ENCODE data around the gene ELMO1. TPM values are rescaled to one million over a fixed set of nuclear protein-coding genes. Genes with fewer than 3 reads are reported as not detected.

The ELMO1 gene
- total RNA-seq, 1 experiment from 2014 or later = not detected

- DNase-seq (ENCODE audit: low spot score) = no peak
- TF ChIP-seq CTCF (conservative IDR thresholded peaks at IDR 0.05; ENCODE audit: low read depth, low read length) (no peak), EZH2 (IDR thresholded peaks at IDR 0.05; ENCODE audit: borderline replicate concordance, low read depth, low read length, poor library complexity, severe bottlenecking) (no peak)
- Histone ChIP-seq H3K4me3 (ENCODE audit: low read depth, low read length, poor library complexity, severe bottlenecking) (no peak overlapping the region), H3K27ac (ENCODE audit: low read depth, low read length, poor library complexity, severe bottlenecking) (no peak overlapping the region), H3K4me1 (ENCODE audit: insufficient read depth, low read length, poor library complexity, severe bottlenecking) (no peaks in the 10 kb centered on the region), H3K9me3 (ENCODE audit: low read depth, low read length, poor library complexity, severe bottlenecking) (no peaks in the 10 kb centered on the region), H3K27me3 (replicated peaks; ENCODE audit: insufficient read depth, low read depth, low read length, poor library complexity) (no peaks in the 10 kb centered on the region), H3K36me3 (ENCODE audit: insufficient read depth, low read length, poor library complexity, severe bottlenecking) (no peaks in the 10 kb centered on the region)
- CTCF ChIA-PET = no interaction called here
- POLR2A ChIA-PET (ENCODE audit: low non-redundant PET) = no interaction called here
- intact Hi-C loops (cut with micrococcal nuclease; ENCODE audit: unreplicated experiment) = no loop called here
- no TSS peak for BruUV-seq (replicated peaks)
Measured at GRCh38 chr7:37174460-37174859, 274.2 kb downstream of the ELMO1 start.

GRCh38 chr7:37173670-37174069 lies 275.0 kb downstream of the ELMO1 start:
- no peak overlapping the region for H3K4me3 ChIP-seq (ENCODE audit: low read depth, low read length, poor library complexity, severe bottlenecking)
- no peaks in the 10 kb centered on the region for H3K4me1 ChIP-seq (ENCODE audit: insufficient read depth, low read length, poor library complexity, severe bottlenecking)
- H3K36me3 ChIP-seq (ENCODE audit: insufficient read depth, low read length, poor library complexity, severe bottlenecking) = no peaks in the 10 kb centered on the region
- ChIA-PET CTCF (no interaction called here), POLR2A (ENCODE audit: low non-redundant PET) (no interaction called here)
- H3K9me3 ChIP-seq (ENCODE audit: low read depth, low read length, poor library complexity, severe bottlenecking) = no peaks in the 10 kb centered on the region
- H3K27me3 ChIP-seq (replicated peaks; ENCODE audit: insufficient read depth, low read depth, low read length, poor library complexity) = no peaks in the 10 kb centered on the region
- H3K27ac ChIP-seq (ENCODE audit: low read depth, low read length, poor library complexity, severe bottlenecking) = no peak overlapping the region
- DNase-seq (ENCODE audit: low spot score) = no peak
- TF ChIP-seq EZH2 (IDR thresholded peaks at IDR 0.05; ENCODE audit: borderline replicate concordance, low read depth, low read length, poor library complexity, severe bottlenecking) (no peak), CTCF (conservative IDR thresholded peaks at IDR 0.05; ENCODE audit: low read depth, low read length) (no peak)
- no TSS peak for BruUV-seq (replicated peaks)
- intact Hi-C loops (cut with micrococcal nuclease; ENCODE audit: unreplicated experiment) = no loop called here

DNA sequence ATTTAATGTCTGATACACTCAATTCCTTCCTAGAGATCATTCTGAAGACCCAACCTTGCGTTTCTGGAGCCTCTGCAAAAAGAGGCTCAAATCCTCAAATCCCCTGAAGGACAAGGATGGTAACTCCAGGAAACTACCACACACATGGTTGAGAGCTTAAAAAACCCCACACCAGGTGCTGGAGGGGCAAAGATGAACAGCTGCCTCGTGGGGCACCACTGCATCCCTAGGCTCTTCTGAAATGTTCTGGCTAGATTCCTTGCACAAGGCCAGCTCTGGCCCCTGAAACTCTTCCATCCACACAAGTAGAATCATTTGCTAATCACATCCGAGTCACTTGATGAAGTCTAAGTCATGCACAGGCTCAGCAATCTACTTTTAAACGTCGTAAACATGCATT lies 286.6 kb downstream of the ELMO1 start:
- TF ChIP-seq EZH2 (IDR thresholded peaks at IDR 0.05; ENCODE audit: borderline replicate concordance, low read depth, low read length, poor library complexity, severe bottlenecking) = no peak
- TF ChIP-seq CTCF (conservative IDR thresholded peaks at IDR 0.05; ENCODE audit: low read depth, low read length) = no peak
- H3K36me3 ChIP-seq (ENCODE audit: insufficient read depth, low read length, poor library complexity, severe bottlenecking) = no peaks in the 10 kb centered on the region
- no peaks in the 10 kb centered on the region for H3K9me3 ChIP-seq (ENCODE audit: low read depth, low read length, poor library complexity, severe bottlenecking)
- ChIA-PET CTCF (no interaction called here), POLR2A (ENCODE audit: low non-redundant PET) (no interaction called here)
- DNase-seq (ENCODE audit: low spot score) = no peak
- no TSS peak for BruUV-seq (replicated peaks)
- intact Hi-C loops (cut with micrococcal nuclease; ENCODE audit: unreplicated experiment) = no loop called here
- no peaks in the 10 kb centered on the region for H3K4me1 ChIP-seq (ENCODE audit: insufficient read depth, low read length, poor library complexity, severe bottlenecking)
- no peak overlapping the region for H3K27ac ChIP-seq (ENCODE audit: low read depth, low read length, poor library complexity, severe bottlenecking)
- H3K4me3 ChIP-seq (ENCODE audit: low read depth, low read length, poor library complexity, severe bottlenecking) = no peak overlapping the region
- no peaks in the 10 kb centered on the region for H3K27me3 ChIP-seq (replicated peaks; ENCODE audit: insufficient read depth, low read depth, low read length, poor library complexity)

Measured in A673 (cell line).